ENCODE measurements around the gene PRKG1.

GRCh38 chr10:51910596-51910995, 836.3 kb downstream of the PRKG1 start:
- TF ChIP-seq CTCF (IDR thresholded peaks at IDR 0.05; ENCODE audit: insufficient read depth, low read length, poor library complexity, severe bottlenecking) (no peak), EZH2phosphoT487 (conservative IDR thresholded peaks at IDR 0.05; ENCODE audit: low read length) (no peak)
